ENCODE data around the gene HOXB8. TPM values are rescaled to one million over a fixed set of nuclear protein-coding genes. Genes with fewer than 3 reads are reported as not detected.
A peak's percentile ranks its signal among the peaks of the same experiment; 100 is the strongest.

Gene HOXB8
- total RNA-seq, 1 donor from 2014 or later, result not detected

- intact Hi-C loops (cut with micrococcal nuclease), result loop anchor here (1.0 kb wide), 2 partner anchors 15 to 20 kb away; no protein-coding TSS in a partner anchor
- H3K36me3 Mint-ChIP-seq (ENCODE audit: low read depth), result peaks cover 3% of the 10 kb centered on the region
- H3K4me1 Mint-ChIP-seq (ENCODE audit: low read depth), result peaks cover 40% of the 10 kb centered on the region
- peak overlapping the region; percentile 80 for H3K4me3 Mint-ChIP-seq (ENCODE audit: low read depth)
- H3K27ac Mint-ChIP-seq, result no peak overlapping the region
- DNase-seq (ENCODE audit: low spot score), result no peak
- H3K9me3 Mint-ChIP-seq, result no peaks in the 10 kb centered on the region
- H3K27me3 Mint-ChIP-seq (ENCODE audit: low read depth), result peaks cover 94% of the 10 kb centered on the region
Measured at GRCh38 chr17:48597778-48598631, 17.1 kb downstream of the HOXB8 start.

- intact Hi-C loops (cut with micrococcal nuclease), result loop anchor here (1.0 kb wide), 1 partner anchor 21 kb away; no protein-coding TSS in a partner anchor
- H3K4me3 Mint-ChIP-seq (ENCODE audit: low read depth), result peak overlapping the region; percentile 80
- no peak overlapping the region for H3K27ac Mint-ChIP-seq
- peaks cover 44% of the 10 kb centered on the region for H3K4me1 Mint-ChIP-seq (ENCODE audit: low read depth)
- no peaks in the 10 kb centered on the region for H3K9me3 Mint-ChIP-seq
- H3K27me3 Mint-ChIP-seq (ENCODE audit: low read depth), result peaks cover 94% of the 10 kb centered on the region
- peaks cover 3% of the 10 kb centered on the region for H3K36me3 Mint-ChIP-seq (ENCODE audit: low read depth)
- DNase-seq (ENCODE audit: low spot score), result no peak
Measured at GRCh38 chr17:48597528-48597777, 17.6 kb downstream of the HOXB8 start.

DNA sequence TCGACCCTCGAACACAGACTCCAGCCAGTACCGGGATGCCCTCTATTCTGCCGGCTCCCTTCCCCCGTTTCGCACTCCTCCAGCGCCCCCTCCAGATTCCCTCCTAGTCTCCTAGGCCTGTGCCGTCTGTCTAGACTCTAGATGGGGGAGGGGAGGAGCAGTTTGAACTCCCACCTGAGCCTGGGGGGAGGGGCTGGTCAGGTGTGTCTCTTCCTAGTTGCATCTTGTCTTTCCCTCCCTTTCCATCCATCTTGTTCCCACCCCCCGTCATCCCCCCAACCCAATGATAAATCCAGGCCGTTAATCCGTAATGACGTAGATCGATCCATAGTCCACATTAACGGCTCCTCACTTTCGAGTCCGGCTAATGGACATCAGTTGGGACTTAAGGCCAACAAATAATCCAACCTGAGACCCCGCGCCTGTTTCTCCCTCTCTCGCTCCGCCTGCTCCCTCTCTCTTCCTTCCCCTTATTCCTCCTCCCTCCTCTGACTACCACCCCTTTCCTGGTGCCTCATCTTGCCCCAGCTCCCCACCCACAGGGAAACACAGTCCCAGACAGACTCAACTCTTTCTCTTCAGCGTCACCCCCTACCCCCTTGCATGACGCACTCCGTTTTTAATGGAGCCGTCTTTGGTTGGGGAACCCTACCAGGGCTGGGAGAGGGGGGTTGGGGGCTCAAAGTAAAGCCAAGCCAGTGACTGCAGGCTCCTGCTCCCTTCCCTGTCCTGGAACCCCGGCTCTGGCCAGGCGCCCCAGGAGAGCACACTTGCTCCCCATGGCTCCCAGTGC is 18.2 kb downstream of the HOXB8 start:
- Mint-ChIP-seq H3K4me1 (ENCODE audit: low read depth) (peaks cover 43% of the 10 kb centered on the region), H3K27me3 (ENCODE audit: low read depth) (peaks cover 90% of the 10 kb centered on the region), H3K9me3 (no peaks in the 10 kb centered on the region), H3K27ac (peak overlapping the region; percentile 60), H3K36me3 (ENCODE audit: low read depth) (peaks cover 3% of the 10 kb centered on the region), H3K4me3 (ENCODE audit: low read depth) (peak overlapping the region; percentile 80)
- DNase-seq (ENCODE audit: low spot score), result no peak
- intact Hi-C loops (cut with micrococcal nuclease), result loop anchor here (1.0 kb wide), 1 partner anchor 21 kb away; no protein-coding TSS in a partner anchor

DNA sequence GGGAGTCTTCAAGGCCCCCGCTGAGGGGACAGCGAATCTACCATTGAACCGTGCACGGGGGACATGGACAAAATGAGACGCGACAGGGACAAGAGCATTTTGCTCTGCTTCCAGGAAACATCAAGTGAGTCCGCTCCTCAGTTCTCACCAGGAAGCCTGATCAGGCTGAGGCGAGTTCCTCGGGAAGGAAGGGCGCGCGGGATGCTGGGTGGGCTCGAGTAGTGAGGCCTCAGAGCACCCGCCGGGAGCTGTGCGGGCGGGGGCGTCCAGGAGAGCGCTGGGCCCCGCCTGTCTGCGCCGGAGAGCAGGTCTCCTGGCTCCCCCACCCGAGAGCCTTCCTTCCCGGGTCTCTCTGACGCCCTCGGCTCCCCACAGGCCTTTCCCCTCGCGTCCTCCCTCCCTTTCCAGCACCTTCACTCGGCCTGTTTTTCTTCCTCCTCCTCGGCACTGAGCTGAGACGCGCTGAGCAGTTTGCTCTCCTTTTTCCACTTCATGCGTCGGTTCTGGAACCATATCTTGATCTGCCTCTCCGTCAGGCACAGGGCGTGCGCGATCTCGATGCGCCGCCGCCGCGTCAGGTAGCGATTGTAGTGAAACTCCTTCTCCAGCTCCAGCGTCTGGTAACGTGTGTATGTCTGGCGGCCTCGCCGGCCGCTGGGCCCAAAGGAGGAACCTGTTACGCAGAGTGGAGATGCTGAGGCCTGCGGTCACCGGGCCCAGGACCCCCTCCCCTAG is 18.9 kb downstream of the HOXB8 start:
- peak overlapping the region; percentile 80 for H3K4me3 Mint-ChIP-seq (ENCODE audit: low read depth)
- intact Hi-C loops (cut with micrococcal nuclease), result no loop called here
- no peak for DNase-seq (ENCODE audit: low spot score)
- H3K9me3 Mint-ChIP-seq, result no peaks in the 10 kb centered on the region
- peaks cover 41% of the 10 kb centered on the region for H3K4me1 Mint-ChIP-seq (ENCODE audit: low read depth)
- H3K27me3 Mint-ChIP-seq (ENCODE audit: low read depth), result peaks cover 90% of the 10 kb centered on the region
- H3K27ac Mint-ChIP-seq, result peak overlapping the region; percentile 60
- peaks cover 3% of the 10 kb centered on the region for H3K36me3 Mint-ChIP-seq (ENCODE audit: low read depth)

DNA sequence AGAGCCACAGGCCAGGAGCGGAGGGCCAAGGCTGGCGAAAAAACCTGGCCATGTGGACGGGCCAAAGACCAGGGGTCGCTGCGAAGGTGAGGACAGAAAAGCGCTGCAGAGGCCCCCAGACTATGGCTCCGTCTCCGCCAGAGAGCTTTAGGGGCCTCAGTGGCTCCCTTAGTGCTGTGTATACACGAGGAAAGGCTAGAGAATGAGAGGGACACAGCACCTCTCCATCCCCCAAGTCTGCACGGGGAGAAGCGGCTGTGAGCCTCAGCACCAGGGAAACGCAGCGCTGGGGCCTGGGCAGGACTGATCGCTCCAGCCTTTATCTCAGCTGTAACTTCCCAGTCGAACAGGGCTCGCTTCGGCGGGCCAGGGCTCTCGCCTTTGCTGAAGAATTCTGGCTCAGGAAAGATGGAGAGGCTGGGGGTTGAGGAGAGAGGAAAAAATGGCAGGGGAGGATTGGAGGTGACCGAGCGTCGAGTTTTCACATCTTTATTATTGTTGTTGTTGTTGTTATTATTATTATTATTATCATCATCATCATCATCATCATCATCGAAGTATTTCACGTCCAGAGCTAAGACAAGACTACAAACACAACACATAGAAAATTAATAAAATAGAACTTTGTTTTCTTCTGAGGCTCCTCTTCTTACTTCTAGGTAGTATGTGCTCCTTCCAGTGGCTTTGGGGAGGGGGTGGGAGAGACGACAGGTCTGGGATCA is 19.7 kb downstream of the HOXB8 start:
- H3K27ac Mint-ChIP-seq, result no peak overlapping the region
- H3K4me3 Mint-ChIP-seq (ENCODE audit: low read depth), result peak overlapping the region; percentile 43
- H3K9me3 Mint-ChIP-seq, result no peaks in the 10 kb centered on the region
- no peak for DNase-seq (ENCODE audit: low spot score)
- intact Hi-C loops (cut with micrococcal nuclease), result no loop called here
- peaks cover 88% of the 10 kb centered on the region for H3K27me3 Mint-ChIP-seq (ENCODE audit: low read depth)
- peaks cover 3% of the 10 kb centered on the region for H3K36me3 Mint-ChIP-seq (ENCODE audit: low read depth)
- peaks cover 41% of the 10 kb centered on the region for H3K4me1 Mint-ChIP-seq (ENCODE audit: low read depth)

DNA sequence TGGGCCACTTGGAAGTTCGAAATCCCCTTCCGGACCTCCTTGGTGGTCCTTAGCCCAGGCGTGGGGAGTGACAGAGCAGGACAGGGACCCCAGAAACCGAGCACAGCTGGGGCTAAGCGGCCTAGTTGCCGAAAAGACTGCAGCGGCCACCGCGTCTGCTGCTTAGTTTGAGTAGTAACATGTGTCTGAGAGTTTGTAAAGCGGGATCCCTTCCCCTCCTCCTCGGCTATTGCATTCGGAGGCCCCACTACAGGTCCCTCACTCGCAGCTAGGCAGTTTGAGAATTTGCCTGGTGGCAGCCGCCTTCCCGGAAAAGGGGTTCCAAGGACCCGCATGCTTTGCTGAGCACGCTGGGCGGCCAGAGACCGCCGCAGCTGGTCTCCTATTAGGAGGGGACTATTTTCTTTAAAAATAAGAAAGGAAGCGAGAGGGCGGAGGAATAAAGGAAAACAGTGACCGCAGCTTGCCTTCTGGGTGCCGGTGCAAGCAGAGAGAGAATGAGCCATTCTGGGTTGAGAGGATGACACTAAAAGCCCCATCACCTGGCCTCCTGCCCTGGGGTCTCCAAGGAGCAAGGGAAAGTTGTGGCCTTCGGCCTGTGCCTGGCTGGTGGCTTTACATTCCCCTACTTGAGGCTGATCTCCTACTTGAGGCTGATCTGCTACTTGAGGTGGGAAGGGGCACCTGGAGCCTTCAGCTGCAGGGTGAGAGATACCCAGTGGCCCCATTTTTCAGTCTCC is 20.4 kb downstream of the HOXB8 start:
- Mint-ChIP-seq H3K36me3 (ENCODE audit: low read depth) (peaks cover 3% of the 10 kb centered on the region), H3K9me3 (no peaks in the 10 kb centered on the region), H3K27me3 (ENCODE audit: low read depth) (peaks cover 88% of the 10 kb centered on the region), H3K27ac (no peak overlapping the region), H3K4me1 (ENCODE audit: low read depth) (peaks cover 42% of the 10 kb centered on the region), H3K4me3 (ENCODE audit: low read depth) (peak overlapping the region; percentile 43)
- no peak for DNase-seq (ENCODE audit: low spot score)
- intact Hi-C loops (cut with micrococcal nuclease), result loop anchor here (1.0 kb wide), 1 partner anchor 258 kb away; no protein-coding TSS in a partner anchor

- intact Hi-C loops (cut with micrococcal nuclease), result loop anchor here (1.0 kb wide), 1 partner anchor 258 kb away; no protein-coding TSS in a partner anchor
- Mint-ChIP-seq H3K4me3 (ENCODE audit: low read depth) (peak overlapping the region; percentile 76), H3K27ac (no peak overlapping the region), H3K27me3 (ENCODE audit: low read depth) (peaks cover 86% of the 10 kb centered on the region), H3K9me3 (no peaks in the 10 kb centered on the region), H3K4me1 (ENCODE audit: low read depth) (peaks cover 43% of the 10 kb centered on the region), H3K36me3 (ENCODE audit: low read depth) (peaks cover 3% of the 10 kb centered on the region)
- peak; percentile 78 for DNase-seq (ENCODE audit: low spot score)
Measured at GRCh38 chr17:48593840-48594537, 21.1 kb downstream of the HOXB8 start.

DNA sequence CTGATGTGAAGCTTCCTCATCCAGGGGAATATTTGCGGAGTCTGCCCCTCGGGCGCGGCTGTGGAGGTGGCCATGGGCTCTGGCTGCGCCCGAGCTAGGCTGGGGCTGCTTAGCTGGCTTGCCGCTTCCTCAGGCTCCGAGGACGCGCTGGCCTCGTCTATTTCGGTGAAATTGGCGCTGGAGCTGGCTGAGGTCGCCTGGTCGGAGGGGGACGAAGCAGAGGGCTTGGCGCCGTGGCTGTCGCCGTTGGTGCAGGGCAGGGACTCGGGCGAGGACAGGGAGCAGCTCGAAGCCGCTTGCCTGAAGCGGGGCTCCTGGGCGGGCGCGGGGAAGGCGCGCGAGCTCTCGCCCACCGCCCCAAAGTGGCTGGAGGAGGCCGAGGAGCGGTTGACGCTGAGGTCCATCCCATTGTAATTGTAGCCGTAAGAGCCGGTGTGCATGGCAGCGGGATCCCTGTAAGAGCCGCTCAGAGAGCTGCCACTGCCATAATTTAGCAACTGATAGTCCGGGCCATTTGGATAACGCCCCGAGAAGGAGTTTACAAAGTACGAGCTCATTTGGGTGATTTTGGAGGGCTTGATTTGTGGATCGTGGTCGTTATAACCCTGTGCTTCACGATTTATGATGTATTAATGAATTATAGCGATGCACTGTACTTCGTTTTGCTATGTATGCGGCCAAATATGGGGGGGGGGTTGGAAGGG is 21.8 kb downstream of the HOXB8 start, which contains the start of gene HOXB5:
Gene HOXB5 (minus strand): TSS at position 654 of the 704 bp plus-strand sequence. CDS start 97 bp downstream, at position 557.
- Mint-ChIP-seq H3K36me3 (ENCODE audit: low read depth) (peaks cover 3% of the 10 kb centered on the region), H3K27me3 (ENCODE audit: low read depth) (peaks cover 85% of the 10 kb centered on the region), H3K9me3 (no peaks in the 10 kb centered on the region), H3K27ac (no peak within 1 kb of the TSS), H3K4me1 (ENCODE audit: low read depth) (peaks cover 42% of the 10 kb centered on the region), H3K4me3 (ENCODE audit: low read depth) (peak within 1 kb of the TSS; percentile 76)
- no peak for DNase-seq (ENCODE audit: low spot score)
- intact Hi-C loops (cut with micrococcal nuclease), result no loop called here

DNA sequence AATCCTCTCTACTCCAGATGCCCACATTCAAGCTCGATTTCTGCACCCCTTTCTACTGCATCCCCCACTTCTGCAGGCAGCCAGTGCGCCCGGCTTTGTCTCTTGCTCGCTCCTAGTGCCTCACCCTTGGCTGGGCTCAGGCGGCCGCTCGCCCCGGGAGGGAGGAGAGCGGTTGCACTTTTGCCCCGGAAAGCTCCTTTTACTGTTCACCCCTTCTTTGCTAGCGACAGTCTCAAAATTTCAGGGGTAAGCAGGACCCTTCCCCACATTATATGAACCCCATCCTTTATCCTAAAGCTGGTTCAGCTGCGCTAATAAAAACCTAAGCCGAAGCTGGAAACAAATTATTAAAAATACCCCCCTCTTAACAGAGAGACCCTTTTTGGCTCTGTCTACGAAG is 22.5 kb downstream of the HOXB8 start:
- H3K36me3 Mint-ChIP-seq (ENCODE audit: low read depth), result peaks cover 3% of the 10 kb centered on the region
- H3K4me3 Mint-ChIP-seq (ENCODE audit: low read depth), result peak overlapping the region; percentile 76
- H3K9me3 Mint-ChIP-seq, result no peaks in the 10 kb centered on the region
- H3K4me1 Mint-ChIP-seq (ENCODE audit: low read depth), result peaks cover 39% of the 10 kb centered on the region
- DNase-seq (ENCODE audit: low spot score), result no peak
- intact Hi-C loops (cut with micrococcal nuclease), result no loop called here
- no peak overlapping the region for H3K27ac Mint-ChIP-seq
- peaks cover 85% of the 10 kb centered on the region for H3K27me3 Mint-ChIP-seq (ENCODE audit: low read depth)

DNA sequence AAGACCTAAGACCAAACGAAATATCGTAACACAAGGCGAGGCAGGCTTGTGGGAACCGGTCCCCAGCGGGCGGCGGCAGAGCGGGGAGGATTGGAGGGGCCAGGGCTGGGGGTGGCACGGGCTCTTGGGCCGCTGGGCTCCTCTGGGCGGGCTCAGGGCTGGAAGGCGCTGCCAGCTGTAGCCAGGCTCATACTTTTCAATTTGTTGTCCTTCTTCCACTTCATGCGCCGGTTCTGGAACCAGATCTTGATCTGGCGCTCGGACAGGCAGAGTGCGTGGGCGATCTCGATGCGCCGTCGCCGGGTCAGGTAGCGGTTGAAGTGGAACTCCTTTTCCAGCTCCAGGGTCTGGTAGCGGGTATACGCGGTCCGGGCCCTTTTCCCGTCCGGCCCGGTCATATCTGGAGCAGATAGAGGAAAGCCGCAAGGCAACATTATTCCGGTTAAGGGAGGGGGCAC is 23.0 kb downstream of the HOXB8 start:
- Mint-ChIP-seq H3K27ac (no peak overlapping the region), H3K9me3 (no peaks in the 10 kb centered on the region), H3K36me3 (ENCODE audit: low read depth) (peaks cover 3% of the 10 kb centered on the region), H3K4me1 (ENCODE audit: low read depth) (peaks cover 40% of the 10 kb centered on the region), H3K27me3 (ENCODE audit: low read depth) (peaks cover 85% of the 10 kb centered on the region), H3K4me3 (ENCODE audit: low read depth) (no peak overlapping the region)
- no peak for DNase-seq (ENCODE audit: low spot score)
- intact Hi-C loops (cut with micrococcal nuclease), result no loop called here
